ENCODE results near the gene USP16. TPM values are rescaled to one million over a fixed set of nuclear protein-coding genes. Genes with fewer than 3 reads are reported as not detected.

Gene USP16
- total and polyA plus RNA-seq, 2 of the 13 experiments (the other 11 are each of a cell fraction or from before 2014, with no cell fraction given), result 16.5 to 46.9 TPM

DNA sequence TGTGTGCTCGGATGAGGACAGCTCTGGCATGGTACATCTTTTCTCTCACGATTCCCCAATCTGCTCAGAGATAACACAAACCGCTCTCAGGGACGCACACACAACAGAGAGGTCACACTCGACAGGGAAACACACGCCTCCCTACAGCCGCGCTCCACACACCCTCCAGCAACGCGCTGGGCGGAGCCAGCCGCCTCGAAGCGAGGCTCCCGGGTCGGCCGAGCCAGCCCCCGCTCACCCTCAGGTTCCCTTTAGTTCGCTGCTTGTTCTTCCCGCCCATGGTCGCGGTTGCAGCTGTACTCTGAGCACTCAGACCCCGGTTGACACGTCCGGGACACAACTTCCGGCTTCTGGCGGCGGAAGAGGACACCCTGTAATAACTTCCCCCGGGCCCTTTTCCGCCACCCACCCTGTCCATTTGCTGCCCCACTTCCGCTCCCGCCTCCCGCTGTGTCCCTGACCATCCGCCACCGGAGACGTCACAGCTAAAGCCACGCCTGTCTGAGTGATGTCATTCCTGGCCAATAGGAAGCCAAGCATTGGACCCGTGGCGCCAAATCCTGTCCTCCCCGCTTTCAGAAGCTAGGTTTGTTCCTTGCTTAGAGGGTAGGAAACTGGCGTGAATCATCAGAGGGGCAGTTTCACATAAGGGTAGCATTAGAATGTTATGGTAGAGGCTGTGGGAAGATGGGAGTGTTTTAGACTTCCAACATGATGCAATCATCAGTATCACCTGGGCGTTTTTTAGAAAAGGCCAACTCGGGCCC, 31.8 kb upstream of the USP16 start, which contains the start of gene LTN1 (continued):
- TF ChIP-seq IRF2 (CRISPR knock-in tag; IDR thresholded peaks at IDR 0.05) (peak; percentile 76; the same call in 1 of the 2 replicates), KLF15 (CRISPR knock-in tag; IDR thresholded peaks at IDR 0.05; ENCODE audit: borderline replicate concordance) (no peak), SIX1 (CRISPR knock-in tag; IDR thresholded peaks at IDR 0.05; ENCODE audit: borderline replicate concordance) (no peak), KLF16 (CRISPR knock-in tag; IDR thresholded peaks at IDR 0.05) (peak in 1 of 2 experiments; percentile 46; a peak in 1 of 4 replicates), KLF6 (CRISPR knock-in tag; IDR thresholded peaks at IDR 0.05) (no peak), ZFX (CRISPR knock-in tag; IDR thresholded peaks at IDR 0.05; ENCODE audit: low read depth) (peak; percentile 60), ATRX (CRISPR knock-in tag; IDR thresholded peaks at IDR 0.05; ENCODE audit: borderline replicate concordance) (no peak), FIP1L1 (IDR thresholded peaks at IDR 0.05; ENCODE audit: borderline replicate concordance, insufficient read depth, low read depth, low read length) (no peak), ZFYVE20 (CRISPR knock-in tag; IDR thresholded peaks at IDR 0.05; ENCODE audit: borderline replicate concordance, low read depth) (no peak), MIER2 (CRISPR knock-in tag; IDR thresholded peaks at IDR 0.05) (no peak), ZNF263 (CRISPR knock-in tag; IDR thresholded peaks at IDR 0.05) (peak; percentile 68; the same call in 1 of the 2 replicates), MBD4 (IDR thresholded peaks at IDR 0.05; ENCODE audit: borderline replicate concordance, low read length) (no peak), KLF13 (CRISPR knock-in tag; IDR thresholded peaks at IDR 0.05) (no peak), ZNF768 (CRISPR knock-in tag; IDR thresholded peaks at IDR 0.05) (peak; percentile 86; the same call in 1 of the 2 replicates), ZNF549 (CRISPR knock-in tag; IDR thresholded peaks at IDR 0.05) (no peak), SNAPC2 (CRISPR knock-in tag; IDR thresholded peaks at IDR 0.05) (0 out of 2 replicates have a peak, but pooled peaks have one; percentile 37), MTA3 (CRISPR knock-in tag; IDR thresholded peaks at IDR 0.05) (no peak)
- TF ChIP-seq, protein P1, sequence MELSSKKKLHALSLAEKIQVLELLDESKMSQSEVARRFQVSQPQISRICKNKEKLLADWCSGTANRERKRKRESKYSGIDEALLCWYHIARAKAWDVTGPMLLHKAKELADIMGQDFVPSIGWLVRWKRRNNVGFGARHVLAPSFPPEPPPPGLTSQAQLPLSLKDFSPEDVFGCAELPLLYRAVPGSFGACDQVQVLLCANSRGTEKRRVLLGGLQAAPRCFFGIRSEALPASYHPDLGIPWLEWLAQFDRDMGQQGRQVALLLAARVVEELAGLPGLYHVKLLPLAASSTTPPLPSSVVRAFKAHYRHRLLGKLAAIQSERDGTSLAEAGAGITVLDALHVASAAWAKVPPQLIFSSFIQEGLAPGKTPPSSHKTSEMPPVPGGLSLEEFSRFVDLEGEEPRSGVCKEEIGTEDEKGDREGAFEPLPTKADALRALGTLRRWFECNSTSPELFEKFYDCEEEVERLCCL (CRISPR knock-in tag; IDR thresholded peaks at IDR 0.05; ENCODE audit: borderline replicate concordance), result peak; percentile 54; the same call in 1 of the 2 replicates
- TF ChIP-seq, protein P2, sequence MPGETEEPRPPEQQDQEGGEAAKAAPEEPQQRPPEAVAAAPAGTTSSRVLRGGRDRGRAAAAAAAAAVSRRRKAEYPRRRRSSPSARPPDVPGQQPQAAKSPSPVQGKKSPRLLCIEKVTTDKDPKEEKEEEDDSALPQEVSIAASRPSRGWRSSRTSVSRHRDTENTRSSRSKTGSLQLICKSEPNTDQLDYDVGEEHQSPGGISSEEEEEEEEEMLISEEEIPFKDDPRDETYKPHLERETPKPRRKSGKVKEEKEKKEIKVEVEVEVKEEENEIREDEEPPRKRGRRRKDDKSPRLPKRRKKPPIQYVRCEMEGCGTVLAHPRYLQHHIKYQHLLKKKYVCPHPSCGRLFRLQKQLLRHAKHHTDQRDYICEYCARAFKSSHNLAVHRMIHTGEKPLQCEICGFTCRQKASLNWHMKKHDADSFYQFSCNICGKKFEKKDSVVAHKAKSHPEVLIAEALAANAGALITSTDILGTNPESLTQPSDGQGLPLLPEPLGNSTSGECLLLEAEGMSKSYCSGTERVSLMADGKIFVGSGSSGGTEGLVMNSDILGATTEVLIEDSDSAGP (CRISPR knock-in tag; IDR thresholded peaks at IDR 0.05; ENCODE audit: borderline replicate concordance), result peak; percentile 86; the same call in 1 of the 2 replicates
- TF ChIP-seq, protein P3, sequence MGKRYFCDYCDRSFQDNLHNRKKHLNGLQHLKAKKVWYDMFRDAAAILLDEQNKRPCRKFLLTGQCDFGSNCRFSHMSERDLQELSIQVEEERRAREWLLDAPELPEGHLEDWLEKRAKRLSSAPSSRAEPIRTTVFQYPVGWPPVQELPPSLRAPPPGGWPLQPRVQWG (CRISPR knock-in tag; IDR thresholded peaks at IDR 0.05; ENCODE audit: borderline replicate concordance, low read depth), result no peak
- TF ChIP-seq, protein P4, sequence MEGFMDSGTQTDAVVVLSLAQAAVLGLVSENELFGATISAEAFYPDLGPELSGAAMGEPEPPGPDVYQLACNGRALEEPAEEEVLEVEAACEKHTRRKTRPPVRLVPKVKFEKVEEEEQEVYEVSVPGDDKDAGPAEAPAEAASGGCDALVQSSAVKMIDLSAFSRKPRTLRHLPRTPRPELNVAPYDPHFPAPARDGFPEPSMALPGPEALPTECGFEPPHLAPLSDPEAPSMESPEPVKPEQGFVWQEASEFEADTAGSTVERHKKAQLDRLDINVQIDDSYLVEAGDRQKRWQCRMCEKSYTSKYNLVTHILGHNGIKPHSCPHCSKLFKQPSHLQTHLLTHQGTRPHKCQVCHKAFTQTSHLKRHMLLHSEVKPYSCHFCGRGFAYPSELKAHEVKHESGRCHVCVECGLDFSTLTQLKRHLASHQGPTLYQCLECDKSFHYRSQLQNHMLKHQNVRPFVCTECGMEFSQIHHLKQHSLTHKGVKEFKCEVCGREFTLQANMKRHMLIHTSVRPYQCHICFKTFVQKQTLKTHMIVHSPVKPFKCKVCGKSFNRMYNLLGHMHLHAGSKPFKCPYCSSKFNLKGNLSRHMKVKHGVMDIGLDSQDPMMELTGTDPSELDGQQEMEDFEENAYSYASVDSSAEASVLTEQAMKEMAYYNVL (CRISPR knock-in tag; IDR thresholded peaks at IDR 0.05; ENCODE audit: borderline replicate concordance), result no peak
- TF ChIP-seq, protein P5, sequence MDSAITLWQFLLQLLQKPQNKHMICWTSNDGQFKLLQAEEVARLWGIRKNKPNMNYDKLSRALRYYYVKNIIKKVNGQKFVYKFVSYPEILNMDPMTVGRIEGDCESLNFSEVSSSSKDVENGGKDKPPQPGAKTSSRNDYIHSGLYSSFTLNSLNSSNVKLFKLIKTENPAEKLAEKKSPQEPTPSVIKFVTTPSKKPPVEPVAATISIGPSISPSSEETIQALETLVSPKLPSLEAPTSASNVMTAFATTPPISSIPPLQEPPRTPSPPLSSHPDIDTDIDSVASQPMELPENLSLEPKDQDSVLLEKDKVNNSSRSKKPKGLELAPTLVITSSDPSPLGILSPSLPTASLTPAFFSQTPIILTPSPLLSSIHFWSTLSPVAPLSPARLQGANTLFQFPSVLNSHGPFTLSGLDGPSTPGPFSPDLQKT (CRISPR knock-in tag; IDR thresholded peaks at IDR 0.05; ENCODE audit: borderline replicate concordance), result no peak

All from HepG2 (cell line).